K562 (cell line): ENCODE measurements around the gene DYRK1A. TPM values are rescaled to one million over a fixed set of nuclear protein-coding genes. Genes with fewer than 3 reads are reported as not detected.

Experiments
- BRCA1 ChIP-seq, 2 experiments: fragments of 450-650 bp in 1 of 2; sonication (generic) in 1 of 2; formaldehyde crosslinking in 1 of 2; IDR thresholded peaks; 2 replicates each; pipeline versions ENCODE4 v1.5.0 to v1.6.1; 2017 to 2020; ENCODE audit warnings: mild to moderate bottlenecking in 1 of 2, missing genetic modification reagents in 1 of 2
- PHB ChIP-seq: fragments of 250-450 bp; sonication (Bioruptor Pico); IDR thresholded peaks from 2 replicates; pipeline ENCODE4 v1.5.0; 2021
- SREBF1 ChIP-seq: fragments of 150-350 bp; IDR thresholded peaks from 2 replicates; pipeline ENCODE4 v1.6.1; 2014; ENCODE audit warnings: antibody characterized with exemption, low read depth, low read length, borderline replicate concordance
- polyA plus RNA-seq, 8 experiments: library from polyadenylated mRNA; depleted of rRNA in 4 of 8; stranded (reverse) in 5 of 8; unstranded in 3 of 8; fragments of >200 nt; fragmentation: Nextera tagmentation in 2 of 8; fragmentation: Illumina TruSeq in 1 of 8; extraction: Ambion mirVana in 2 of 8; extraction: Trizol in 1 of 8; gene quantifications; 2 replicates each; pipeline versions ENCODE4 v1.2.1 to v1.2.3, GENCODE V29; 2011 to 2014; ENCODE audit warnings: inconsistent platforms in 1 of 8, missing spikeins in 1 of 8
- total RNA-seq, 7 experiments: library from RNA; depleted of rRNA in 6 of 7; stranded (reverse); fragments of >200 nt in 6 of 7; fragmentation: Illumina TruSeq in 2 of 7; extraction: Trizol in 2 of 7; gene quantifications; 2 replicates each; pipeline versions ENCODE4 v1.2.1 to v1.2.3, GENCODE V29; 2011 to 2021; ENCODE audit warnings: low replicate concordance in 1 of 7
- TF ChIP-seq, protein P1 (sequence below): fragments of 450-650 bp; IDR thresholded peaks from 2 replicates; pipeline ENCODE4 v1.6.1; 2016; ENCODE audit warnings: mild to moderate bottlenecking, moderate library complexity

Gene DYRK1A
- total and polyA plus RNA-seq, 9 of the 15 experiments (the other 6 are each of a cell fraction or from before 2014, with no cell fraction given), result 3.7 to 64.8 (median 42.3) TPM

DNA sequence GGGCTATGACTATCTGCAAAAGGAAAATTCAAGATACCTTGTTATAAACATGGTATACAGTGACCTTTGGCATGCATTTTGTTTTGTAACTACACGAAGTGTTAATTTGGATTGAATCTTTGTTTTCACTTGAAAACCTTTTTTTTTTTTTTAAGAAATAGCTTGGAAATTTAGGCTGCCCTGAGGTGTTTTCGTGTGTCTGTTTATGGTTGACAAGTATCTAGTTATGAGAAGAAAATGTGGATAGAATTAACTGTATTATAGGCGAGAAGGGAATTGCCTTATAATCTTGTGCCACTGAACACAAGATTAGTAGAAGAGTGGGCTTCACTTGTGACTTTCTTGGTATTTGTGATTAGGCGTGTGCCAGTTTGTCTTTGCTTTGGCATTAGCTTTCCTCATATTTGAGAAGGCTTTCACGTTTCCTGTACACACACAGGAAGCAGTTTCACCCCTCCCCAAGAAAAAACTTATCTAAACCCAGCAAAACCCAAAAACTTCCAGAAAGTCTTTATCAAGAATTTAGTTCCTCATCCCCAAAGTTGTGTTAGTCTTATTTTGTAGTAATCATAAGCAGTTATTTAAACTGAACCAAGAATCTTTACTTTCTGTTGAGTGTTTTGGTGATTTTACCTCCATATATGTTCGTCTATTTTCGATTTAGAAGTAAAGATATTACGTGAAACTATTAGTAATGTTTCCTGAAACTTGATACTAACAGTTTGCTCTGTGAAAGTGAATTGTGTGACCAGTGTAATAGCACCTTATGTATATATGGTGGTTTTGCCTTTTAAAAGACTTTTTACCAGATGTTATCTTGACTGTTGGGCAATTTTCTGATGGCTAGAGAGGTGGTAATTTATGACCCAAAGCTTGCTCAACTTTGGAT, 3.8 kb downstream of the DYRK1A start (continued):
- no peak for TF ChIP-seq SREBF1
- TF ChIP-seq PHB (CRISPR knock-in tag), result no peak
- TF ChIP-seq, protein P1, sequence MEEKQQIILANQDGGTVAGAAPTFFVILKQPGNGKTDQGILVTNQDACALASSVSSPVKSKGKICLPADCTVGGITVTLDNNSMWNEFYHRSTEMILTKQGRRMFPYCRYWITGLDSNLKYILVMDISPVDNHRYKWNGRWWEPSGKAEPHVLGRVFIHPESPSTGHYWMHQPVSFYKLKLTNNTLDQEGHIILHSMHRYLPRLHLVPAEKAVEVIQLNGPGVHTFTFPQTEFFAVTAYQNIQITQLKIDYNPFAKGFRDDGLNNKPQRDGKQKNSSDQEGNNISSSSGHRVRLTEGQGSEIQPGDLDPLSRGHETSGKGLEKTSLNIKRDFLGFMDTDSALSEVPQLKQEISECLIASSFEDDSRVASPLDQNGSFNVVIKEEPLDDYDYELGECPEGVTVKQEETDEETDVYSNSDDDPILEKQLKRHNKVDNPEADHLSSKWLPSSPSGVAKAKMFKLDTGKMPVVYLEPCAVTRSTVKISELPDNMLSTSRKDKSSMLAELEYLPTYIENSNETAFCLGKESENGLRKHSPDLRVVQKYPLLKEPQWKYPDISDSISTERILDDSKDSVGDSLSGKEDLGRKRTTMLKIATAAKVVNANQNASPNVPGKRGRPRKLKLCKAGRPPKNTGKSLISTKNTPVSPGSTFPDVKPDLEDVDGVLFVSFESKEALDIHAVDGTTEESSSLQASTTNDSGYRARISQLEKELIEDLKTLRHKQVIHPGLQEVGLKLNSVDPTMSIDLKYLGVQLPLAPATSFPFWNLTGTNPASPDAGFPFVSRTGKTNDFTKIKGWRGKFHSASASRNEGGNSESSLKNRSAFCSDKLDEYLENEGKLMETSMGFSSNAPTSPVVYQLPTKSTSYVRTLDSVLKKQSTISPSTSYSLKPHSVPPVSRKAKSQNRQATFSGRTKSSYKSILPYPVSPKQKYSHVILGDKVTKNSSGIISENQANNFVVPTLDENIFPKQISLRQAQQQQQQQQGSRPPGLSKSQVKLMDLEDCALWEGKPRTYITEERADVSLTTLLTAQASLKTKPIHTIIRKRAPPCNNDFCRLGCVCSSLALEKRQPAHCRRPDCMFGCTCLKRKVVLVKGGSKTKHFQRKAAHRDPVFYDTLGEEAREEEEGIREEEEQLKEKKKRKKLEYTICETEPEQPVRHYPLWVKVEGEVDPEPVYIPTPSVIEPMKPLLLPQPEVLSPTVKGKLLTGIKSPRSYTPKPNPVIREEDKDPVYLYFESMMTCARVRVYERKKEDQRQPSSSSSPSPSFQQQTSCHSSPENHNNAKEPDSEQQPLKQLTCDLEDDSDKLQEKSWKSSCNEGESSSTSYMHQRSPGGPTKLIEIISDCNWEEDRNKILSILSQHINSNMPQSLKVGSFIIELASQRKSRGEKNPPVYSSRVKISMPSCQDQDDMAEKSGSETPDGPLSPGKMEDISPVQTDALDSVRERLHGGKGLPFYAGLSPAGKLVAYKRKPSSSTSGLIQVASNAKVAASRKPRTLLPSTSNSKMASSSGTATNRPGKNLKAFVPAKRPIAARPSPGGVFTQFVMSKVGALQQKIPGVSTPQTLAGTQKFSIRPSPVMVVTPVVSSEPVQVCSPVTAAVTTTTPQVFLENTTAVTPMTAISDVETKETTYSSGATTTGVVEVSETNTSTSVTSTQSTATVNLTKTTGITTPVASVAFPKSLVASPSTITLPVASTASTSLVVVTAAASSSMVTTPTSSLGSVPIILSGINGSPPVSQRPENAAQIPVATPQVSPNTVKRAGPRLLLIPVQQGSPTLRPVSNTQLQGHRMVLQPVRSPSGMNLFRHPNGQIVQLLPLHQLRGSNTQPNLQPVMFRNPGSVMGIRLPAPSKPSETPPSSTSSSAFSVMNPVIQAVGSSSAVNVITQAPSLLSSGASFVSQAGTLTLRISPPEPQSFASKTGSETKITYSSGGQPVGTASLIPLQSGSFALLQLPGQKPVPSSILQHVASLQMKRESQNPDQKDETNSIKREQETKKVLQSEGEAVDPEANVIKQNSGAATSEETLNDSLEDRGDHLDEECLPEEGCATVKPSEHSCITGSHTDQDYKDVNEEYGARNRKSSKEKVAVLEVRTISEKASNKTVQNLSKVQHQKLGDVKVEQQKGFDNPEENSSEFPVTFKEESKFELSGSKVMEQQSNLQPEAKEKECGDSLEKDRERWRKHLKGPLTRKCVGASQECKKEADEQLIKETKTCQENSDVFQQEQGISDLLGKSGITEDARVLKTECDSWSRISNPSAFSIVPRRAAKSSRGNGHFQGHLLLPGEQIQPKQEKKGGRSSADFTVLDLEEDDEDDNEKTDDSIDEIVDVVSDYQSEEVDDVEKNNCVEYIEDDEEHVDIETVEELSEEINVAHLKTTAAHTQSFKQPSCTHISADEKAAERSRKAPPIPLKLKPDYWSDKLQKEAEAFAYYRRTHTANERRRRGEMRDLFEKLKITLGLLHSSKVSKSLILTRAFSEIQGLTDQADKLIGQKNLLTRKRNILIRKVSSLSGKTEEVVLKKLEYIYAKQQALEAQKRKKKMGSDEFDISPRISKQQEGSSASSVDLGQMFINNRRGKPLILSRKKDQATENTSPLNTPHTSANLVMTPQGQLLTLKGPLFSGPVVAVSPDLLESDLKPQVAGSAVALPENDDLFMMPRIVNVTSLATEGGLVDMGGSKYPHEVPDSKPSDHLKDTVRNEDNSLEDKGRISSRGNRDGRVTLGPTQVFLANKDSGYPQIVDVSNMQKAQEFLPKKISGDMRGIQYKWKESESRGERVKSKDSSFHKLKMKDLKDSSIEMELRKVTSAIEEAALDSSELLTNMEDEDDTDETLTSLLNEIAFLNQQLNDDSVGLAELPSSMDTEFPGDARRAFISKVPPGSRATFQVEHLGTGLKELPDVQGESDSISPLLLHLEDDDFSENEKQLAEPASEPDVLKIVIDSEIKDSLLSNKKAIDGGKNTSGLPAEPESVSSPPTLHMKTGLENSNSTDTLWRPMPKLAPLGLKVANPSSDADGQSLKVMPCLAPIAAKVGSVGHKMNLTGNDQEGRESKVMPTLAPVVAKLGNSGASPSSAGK, result no peak
- TF ChIP-seq BRCA1 (IDR thresholded peaks at IDR 0.05), result no peak
- no peak for TF ChIP-seq BRCA1 (CRISPR knock-in tag; IDR thresholded peaks at IDR 0.05)
